Measurements from ENCODE around the gene SP7. TPM values are rescaled to one million over a fixed set of nuclear protein-coding genes. Genes with fewer than 3 reads are reported as not detected.

Gene SP7
- total RNA-seq, 1 experiment from 2014 or later, result not detected

GRCh38 chr12:53295891-53296219, 40.3 kb downstream of the SP7 start:
- Histone ChIP-seq H3K4me1 (ENCODE audit: insufficient read depth, low read length) (no peaks in the 10 kb centered on the region), H3K4me2 (ENCODE audit: insufficient read depth, insufficient read length, low read length) (peak overlapping the region; percentile 70), H2AFZ (ENCODE audit: low read length) (no peak overlapping the region), H2BK15ac (ENCODE audit: low read depth, low read length) (no peak overlapping the region), H3K9ac (ENCODE audit: extremely low read depth, insufficient read length, low read length) (peak overlapping the region; percentile 88), H2BK5ac (ENCODE audit: insufficient read length, low read length) (no peak overlapping the region), H2BK20ac (ENCODE audit: low read depth, low read length, poor library complexity, severe bottlenecking) (no peak overlapping the region), H3K27me3 (ENCODE audit: insufficient read depth, low read length) (no peaks in the 10 kb centered on the region), H2BK120ac (ENCODE audit: low read depth, low read length, poor library complexity, severe bottlenecking) (no peak overlapping the region), H4K20me1 (ENCODE audit: control insufficient read depth, insufficient read depth, insufficient read length) (no peaks in the 10 kb centered on the region), H3K9me3 (ENCODE audit: control insufficient read depth, low read depth, low read length) (no peaks in the 10 kb centered on the region), H3K14ac (ENCODE audit: insufficient read depth, low read length) (0 out of 2 replicates have a peak overlapping the region, but pooled peaks have one; percentile 18), H3K56ac (ENCODE audit: insufficient read length, low read depth, low read length) (no peak overlapping the region), H3T11ph (ENCODE audit: low read length) (no peak overlapping the region), H3K23me2 (ENCODE audit: insufficient read length, low read depth, low read length, poor library complexity, severe bottlenecking) (peaks cover 12% of the 10 kb centered on the region), H2BK12ac (ENCODE audit: insufficient read length, low read depth, low read length) (no peak overlapping the region), H4K8ac (replicated peaks; ENCODE audit: insufficient read length, low read depth, low read length) (no peak overlapping the region), H3K4ac (ENCODE audit: low read depth, low read length) (no peak overlapping the region), H3K18ac (ENCODE audit: insufficient read length, low read depth, low read length) (peak overlapping the region; percentile 21), H3K23ac (ENCODE audit: insufficient read length, low read depth, low read length) (no peak overlapping the region), H3K79me1 (ENCODE audit: insufficient read depth, low read depth, low read length, poor library complexity, severe bottlenecking) (peaks cover 3% of the 10 kb centered on the region), H4K91ac (ENCODE audit: insufficient read length, low read depth, low read length) (no peak overlapping the region), H4K5ac (ENCODE audit: insufficient read length, low read depth, low read length) (no peak overlapping the region), H2AK5ac (ENCODE audit: insufficient read length, low read length) (no peak overlapping the region), H3K27ac (ENCODE audit: insufficient read length, low read depth, low read length) (no peak overlapping the region), H3K79me2 (ENCODE audit: insufficient read depth, low read length) (peaks cover 5% of the 10 kb centered on the region; the same call in 1 of the 2 replicates)
- Mint-ChIP-seq H3K9me3 (no peaks in the 10 kb centered on the region; a peak in 1 of 5 replicates), H3K27ac (peak overlapping the region; percentile 94 to 99 (median 98)), H3K4me3 (peak overlapping the region; percentile 99), H3K27me3 (ENCODE audit: low read depth) (peaks cover 1% of the 10 kb centered on the region; the same call in 1 of the 2 replicates), H3K4me1 (peaks cover 17 to 21% of the 10 kb centered on the region in 2 experiments), H3K36me3 (ENCODE audit: insufficient read depth in 1 of 3, low read depth in 3 of 3) (peaks cover 18 to 60% (median 55%) of the 10 kb centered on the region in 3 experiments)
- WGBS (ENCODE audit: extremely low coverage, insufficient read length, low lambda C conversion rate), result no CpG with 5 or more reads among the region's 12 CpGs
- TF ChIP-seq CTCF (conservative IDR thresholded peaks at IDR 0.05), result no peak
- no peak for DNase-seq
